Skin epidermis (tissue), 12 donors: ENCODE measurements around the gene TRPM6.

ENCODE experiments used
- H3K27ac ChIP-seq, 21 experiments: fragments of 200-600 bp; sonication (generic) in 11 of 21; one replicate each; pipeline ENCODE4 v1.5.0; 2020; ENCODE audit warnings: mild to moderate bottlenecking in 3 of 21, inconsistent platforms in 2 of 21, moderate library complexity in 2 of 21
- H3K4me3 ChIP-seq, 7 experiments: fragments of 200-600 bp; sonication (generic) in 2 of 7; one replicate each; pipeline ENCODE4 v1.5.0; 2020; ENCODE audit warnings: inconsistent platforms in 2 of 7, mild to moderate bottlenecking in 2 of 7, moderate library complexity in 1 of 7

The TRPM6 gene

GRCh38 chr9:74735761-74736160 is 152.0 kb downstream of the TRPM6 start:
- Histone ChIP-seq H3K4me3 (no peak overlapping the region), H3K27ac (no peak overlapping the region)

DNA sequence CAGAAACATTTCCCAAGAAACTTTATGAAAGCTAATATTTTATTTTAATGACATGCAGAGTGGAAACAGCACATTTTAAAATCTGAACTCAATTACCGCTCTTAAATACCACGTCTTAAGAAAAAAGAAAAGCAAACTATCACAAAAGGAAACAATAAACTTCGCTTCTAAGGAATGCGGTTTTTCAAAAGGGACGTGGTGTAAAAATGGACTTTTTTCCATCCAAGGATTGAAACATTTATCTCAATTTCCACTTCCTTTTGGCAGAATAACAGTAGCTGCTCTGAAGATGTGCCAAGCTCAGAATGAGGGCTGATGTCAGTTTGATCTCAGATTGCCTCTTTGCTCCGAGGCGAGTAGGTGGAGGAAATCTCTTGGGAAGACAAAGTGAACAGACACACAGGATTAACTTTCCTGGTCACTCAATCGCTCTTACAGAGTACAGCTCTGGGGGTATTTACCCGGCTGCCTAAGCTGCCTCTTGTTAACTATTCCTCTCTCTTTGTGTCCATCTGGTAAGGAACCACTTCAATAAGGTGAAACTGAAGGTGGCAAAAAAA is 158.5 kb downstream of the TRPM6 start:
- H3K4me3 ChIP-seq = no peak overlapping the region

GRCh38 chr9:74728176-74728575 is 159.5 kb downstream of the TRPM6 start:
- Histone ChIP-seq H3K27ac (no peak overlapping the region), H3K4me3 (no peak overlapping the region)

More for the DNA sequence above, 158.5 kb downstream of the TRPM6 start:
- H3K27ac ChIP-seq = no peak overlapping the region

DNA sequence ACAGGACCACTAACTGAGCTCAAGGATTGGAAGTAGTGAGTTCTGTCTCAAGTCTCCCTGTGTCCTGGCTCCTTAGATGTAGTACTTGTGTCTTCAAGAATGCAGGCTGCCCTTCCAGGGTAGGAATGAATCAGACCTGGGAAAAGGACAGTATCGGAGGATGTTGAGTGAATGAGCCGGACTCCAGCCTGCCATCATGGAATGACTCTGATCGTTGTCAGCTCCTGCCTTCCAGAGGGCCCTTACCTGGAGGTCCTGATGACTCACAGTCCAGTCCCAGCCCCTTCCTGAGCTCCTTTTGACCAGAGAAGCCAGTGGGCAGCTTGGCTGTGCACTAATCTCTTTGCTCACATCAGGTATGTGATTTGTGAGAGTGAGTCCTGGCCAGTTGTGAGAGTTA is 161.1 kb downstream of the TRPM6 start:
- Histone ChIP-seq H3K4me3 (no peak overlapping the region), H3K27ac (no peak overlapping the region)

- Histone ChIP-seq H3K4me3 (no peak overlapping the region), H3K27ac (no peak overlapping the region)
Observed at GRCh38 chr9:74724317-74724716, 163.4 kb downstream of the TRPM6 start.

DNA sequence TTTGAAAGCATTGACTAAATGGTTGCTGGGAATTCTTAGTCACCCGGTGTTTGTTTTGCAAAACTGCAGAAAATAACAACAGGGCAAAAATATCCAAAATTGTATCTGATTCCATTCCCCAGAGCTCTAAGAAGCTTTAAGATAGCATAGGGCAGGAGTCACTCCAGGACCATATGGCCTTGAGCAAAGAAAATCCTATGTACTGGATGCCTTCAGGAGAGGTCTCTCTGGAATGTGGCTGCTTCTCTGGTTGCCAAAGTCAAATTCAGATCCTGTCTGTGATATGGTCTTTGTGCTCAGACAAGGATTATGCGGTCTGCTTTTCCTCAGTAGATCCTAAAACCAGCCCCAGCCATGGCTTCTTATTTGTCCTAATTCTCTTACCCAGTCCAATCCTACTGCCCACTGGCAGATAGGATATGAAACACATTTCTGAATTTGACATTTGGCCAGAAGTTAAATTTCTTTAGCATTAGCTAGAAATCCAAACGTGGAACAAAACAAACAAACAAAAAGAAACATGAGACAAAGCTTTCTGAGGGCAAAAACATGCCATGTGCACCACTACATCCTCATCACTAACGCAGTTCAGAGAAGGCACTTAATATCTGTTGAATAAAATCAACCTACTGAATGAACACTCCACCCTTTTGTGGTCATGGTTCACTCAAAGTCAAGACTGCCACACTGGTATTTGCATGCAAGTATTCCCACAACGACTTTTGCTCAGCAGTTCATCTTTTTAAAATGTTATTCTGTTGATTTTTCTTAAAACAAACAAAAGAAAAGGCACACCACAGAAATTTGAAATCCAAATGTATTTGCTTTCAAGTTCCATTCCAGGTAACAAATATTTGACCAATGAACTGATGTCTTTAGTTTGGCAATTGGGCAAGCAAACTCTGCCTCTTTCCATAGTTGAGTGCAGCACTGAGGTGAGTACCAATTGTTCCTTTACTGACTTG is 165.7 kb downstream of the TRPM6 start:
- no peak overlapping the region for H3K4me3 ChIP-seq
- no peak overlapping the region for H3K27ac ChIP-seq

- Histone ChIP-seq H3K27ac (no peak overlapping the region), H3K4me3 (no peak overlapping the region)
Observed at GRCh38 chr9:74719306-74719705, 168.4 kb downstream of the TRPM6 start.

DNA sequence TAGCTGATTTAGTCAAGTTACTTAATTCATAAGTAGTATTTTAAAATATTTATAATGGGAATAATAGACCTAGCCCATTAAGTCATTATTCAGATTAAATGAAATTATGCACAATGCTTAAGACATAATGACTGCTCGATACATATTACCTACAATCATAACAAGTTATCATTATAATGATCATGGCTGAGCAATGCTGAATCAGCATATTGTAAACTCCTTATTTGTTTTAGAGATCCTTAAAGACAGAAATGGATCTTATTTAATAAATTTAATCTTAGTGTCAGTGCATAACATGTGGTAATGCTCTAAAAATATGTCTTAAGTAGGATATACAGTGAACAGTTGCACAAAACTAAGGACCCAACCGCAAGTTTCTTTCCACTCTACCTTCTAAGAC is 169.0 kb downstream of the TRPM6 start:
- no peak overlapping the region for H3K4me3 ChIP-seq
- no peak overlapping the region for H3K27ac ChIP-seq

- H3K4me3 ChIP-seq = no peak overlapping the region
- no peak overlapping the region for H3K27ac ChIP-seq
Observed at GRCh38 chr9:74711341-74711740, 176.4 kb downstream of the TRPM6 start.

GRCh38 chr9:74697535-74697934 is 190.2 kb downstream of the TRPM6 start:
- Histone ChIP-seq H3K4me3 (no peak overlapping the region), H3K27ac (no peak overlapping the region)

- no peak overlapping the region for H3K27ac ChIP-seq
- H3K4me3 ChIP-seq = no peak overlapping the region
Observed at GRCh38 chr9:74696520-74696919, 191.2 kb downstream of the TRPM6 start.

GRCh38 chr9:74691058-74691457 is 196.7 kb downstream of the TRPM6 start:
- Histone ChIP-seq H3K4me3 (no peak overlapping the region), H3K27ac (no peak overlapping the region)

- H3K4me3 ChIP-seq = no peak overlapping the region
- H3K27ac ChIP-seq = no peak overlapping the region
Observed at GRCh38 chr9:74683322-74683721, 204.4 kb downstream of the TRPM6 start.

DNA sequence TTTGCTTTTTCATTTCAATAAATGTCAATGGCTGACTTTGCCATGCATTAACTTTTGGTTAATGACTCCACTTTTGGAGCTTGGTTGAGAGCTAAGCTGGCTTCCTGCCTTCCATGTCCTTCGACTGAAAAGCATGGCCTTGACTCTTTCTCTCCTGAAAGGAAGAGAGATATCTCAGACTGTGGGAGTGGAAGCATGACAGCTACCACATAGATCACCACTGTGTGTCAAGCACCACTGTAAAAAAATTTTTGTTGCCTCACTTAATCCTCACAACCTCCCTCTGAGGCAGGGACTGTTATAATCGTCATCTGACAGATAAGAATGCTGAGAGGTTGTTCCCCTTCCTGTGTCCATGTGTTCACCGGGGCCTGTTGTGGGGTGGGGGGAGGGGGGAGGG is 205.8 kb downstream of the TRPM6 start:
- no peak overlapping the region for H3K27ac ChIP-seq

GRCh38 chr9:74674077-74674476 is 213.6 kb downstream of the TRPM6 start:
- H3K27ac ChIP-seq = no peak overlapping the region
- no peak overlapping the region for H3K4me3 ChIP-seq

More for the DNA sequence above, 205.8 kb downstream of the TRPM6 start:
- H3K4me3 ChIP-seq = no peak overlapping the region
